SH-SY5Y (cell line): Measurements from ENCODE around the gene TOP2A.

ENCODE experiments used
- GATA2 ChIP-seq: IDR thresholded peaks from 2 replicates; pipeline ENCODE4 v1.6.1; 2011; ENCODE audit warnings: mild to moderate bottlenecking, low read depth, low read length
- GATA3 ChIP-seq: IDR thresholded peaks from 2 replicates; pipeline ENCODE4 v1.6.1; 2011; ENCODE audit warnings: low read depth, mild to moderate bottlenecking, low read length, moderate library complexity

DNA sequence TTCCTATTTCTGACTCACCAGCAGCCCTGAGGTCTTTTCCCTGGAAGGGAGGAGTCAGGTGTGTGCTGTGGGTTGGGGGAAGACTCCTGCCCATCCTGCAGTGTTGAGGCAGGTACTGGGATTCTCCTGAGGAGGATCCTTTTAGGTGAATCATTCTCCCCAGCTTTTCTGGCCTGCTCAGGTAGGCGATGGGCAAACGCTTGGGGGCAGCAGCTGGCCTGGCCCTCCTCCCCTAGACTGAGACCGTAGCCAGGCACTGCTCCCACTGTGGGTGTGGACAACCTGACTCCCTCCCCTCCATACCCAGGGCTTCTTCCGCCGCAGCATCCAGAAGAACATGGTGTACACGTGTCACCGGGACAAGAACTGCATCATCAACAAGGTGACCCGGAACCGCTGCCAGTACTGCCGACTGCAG lies 68.2 kb downstream of the TOP2A start:
- TF ChIP-seq GATA2 (no peak), GATA3 (no peak)
